HG03280 (cell line): Measurements from ENCODE around the gene PFKL.

Experiments used
- ATAC-seq: cut with Tn5 transposase; IDR thresholded peaks from one replicate; pipeline ENCODE4 v1.9.1; 2021; ENCODE audit warnings: mild to moderate bottlenecking, moderate library complexity; ENCODE audit not compliant: unreplicated experiment

Gene PFKL

DNA sequence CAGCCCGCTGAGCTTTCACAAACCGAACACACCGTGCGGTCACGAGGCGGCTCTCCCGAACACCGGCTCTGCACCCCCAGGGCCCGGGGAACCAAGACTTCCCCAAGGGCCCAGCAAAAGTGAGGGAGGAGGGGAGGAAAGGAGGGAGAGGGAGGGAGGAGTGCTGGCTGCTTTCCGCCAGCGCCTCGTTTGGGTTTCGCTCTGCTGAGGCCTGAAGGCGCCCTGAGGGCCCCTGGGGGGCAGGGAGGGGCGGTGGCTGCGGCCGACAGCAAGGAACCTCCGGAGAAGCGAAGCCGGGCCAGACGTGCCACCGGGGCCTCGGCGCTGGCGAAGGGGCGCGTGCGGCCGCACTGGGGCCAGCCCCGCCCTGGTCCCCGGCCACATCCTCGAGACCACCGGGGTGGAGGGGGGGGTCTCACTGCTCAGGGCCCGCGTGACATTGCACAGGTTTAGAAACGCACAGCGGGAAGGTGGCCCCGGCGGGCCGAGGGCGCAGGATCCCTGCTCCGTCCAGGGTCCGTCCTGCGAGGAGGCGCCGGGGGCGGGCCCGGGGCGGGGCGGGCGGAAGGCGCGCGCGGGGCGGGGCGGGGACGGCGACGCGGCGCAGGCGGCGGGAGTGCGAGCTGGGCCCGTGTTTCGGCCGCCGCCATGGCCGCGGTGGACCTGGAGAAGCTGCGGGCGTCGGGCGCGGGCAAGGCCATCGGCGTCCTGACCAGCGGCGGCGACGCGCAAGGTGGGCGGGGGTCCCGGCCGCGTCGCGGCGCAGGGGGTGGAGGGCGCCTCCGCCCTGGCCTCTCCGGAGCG lies at the start of gene PFKL:
PFKL (plus strand) TSS at position 596 of the 804 bp plus-strand sequence; CDS start at position 649, 53 bp downstream.
- peak; percentile 51 for ATAC-seq

GRCh38 chr21:44253832-44254710 lies 45.8 kb upstream of the PFKL start:
- ATAC-seq, result no peak

DNA sequence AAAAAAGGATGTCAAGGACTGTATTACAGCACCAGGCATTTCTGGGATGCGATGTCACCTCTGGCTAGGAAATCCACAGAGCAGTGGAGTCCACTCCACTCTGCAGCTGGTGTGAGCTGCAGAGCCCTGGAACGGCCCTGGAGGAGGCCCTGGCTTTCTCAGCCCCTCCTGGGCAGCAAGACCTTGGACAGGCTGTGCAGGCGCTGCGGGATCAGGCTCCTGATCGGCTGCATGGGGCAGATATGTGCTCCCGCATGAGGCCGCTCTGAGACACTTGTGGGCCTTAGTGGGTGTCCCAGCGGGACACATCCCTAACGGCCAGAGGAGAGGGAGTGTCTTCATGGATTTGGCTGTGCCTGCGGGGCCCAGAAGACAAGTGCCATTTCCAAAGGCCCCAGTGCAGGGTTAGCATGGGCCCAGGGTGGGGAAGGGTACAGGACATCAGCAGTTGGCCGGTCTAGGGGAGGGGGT lies 44.3 kb upstream of the PFKL start:
- no peak for ATAC-seq

DNA sequence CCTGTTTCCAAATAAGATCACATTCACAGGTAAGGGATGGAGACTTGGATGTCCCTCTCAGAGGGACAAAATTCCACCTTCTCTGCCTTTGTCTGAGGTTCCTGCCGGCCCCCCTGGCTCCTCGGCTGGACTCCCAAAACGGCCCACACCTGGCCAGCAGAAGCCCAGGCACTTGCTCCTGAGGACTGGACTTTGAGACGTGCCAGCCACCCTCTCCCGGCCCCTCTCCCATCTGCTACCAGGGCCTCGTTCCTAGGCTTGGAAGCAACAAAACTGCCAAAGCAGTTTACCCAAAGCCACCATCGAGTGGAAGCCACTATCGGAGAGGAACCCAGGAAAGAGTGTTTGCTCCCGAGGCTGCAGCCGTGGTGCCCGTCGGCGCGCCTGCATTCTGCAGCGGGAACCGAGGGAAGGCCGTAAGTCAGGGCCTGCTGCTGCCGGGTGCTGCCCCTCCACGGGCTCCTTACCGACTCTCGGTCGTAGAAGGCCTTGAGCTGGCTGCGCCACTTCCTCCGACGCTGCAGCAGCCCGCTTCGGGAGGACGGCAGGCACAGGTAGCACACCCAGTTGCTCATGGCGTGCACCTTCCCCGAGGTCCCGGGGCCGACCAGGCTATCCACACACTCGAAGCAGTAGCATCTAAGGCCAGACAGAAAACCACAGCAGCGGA lies 41.7 kb upstream of the PFKL start:
- no peak for ATAC-seq

GRCh38 chr21:44259082-44259705 lies 40.7 kb upstream of the PFKL start:
- no peak for ATAC-seq

- ATAC-seq, result no peak
Measured at GRCh38 chr21:44260066-44260465, 39.8 kb upstream of the PFKL start.

GRCh38 chr21:44260791-44261631 lies 38.8 kb upstream of the PFKL start:
- ATAC-seq, result no peak

DNA sequence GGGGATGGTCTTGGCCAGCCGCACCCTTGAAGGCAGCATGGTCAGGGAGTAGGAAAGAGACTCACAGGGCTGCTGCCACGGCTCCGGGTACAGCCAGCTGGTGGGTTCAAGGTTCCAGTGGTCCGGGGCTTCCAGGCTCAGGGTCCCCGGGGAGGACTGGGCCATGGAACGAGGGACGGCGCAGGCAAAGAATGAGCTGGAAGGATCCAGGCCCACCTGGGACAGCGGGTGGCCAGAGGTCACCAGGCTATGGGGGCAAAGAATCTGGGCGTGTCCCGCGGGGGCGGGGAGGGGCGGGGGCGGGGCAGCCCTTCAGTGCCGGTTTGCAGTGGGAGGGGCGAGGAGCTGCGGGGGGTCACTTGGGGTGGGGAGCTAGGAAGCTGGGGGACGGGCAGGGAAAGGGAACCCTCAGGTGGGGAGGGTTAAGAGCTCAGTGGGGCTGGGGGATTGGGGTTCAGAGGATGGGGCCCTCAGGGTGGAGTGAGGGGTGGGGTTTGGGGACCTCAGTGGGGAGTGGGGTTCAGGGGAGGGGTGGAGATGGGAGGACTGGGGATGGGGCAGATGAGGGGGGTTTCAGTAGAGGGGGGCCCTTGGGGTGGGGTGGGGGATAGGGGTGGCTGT lies 38.1 kb upstream of the PFKL start, which contains the start of gene DNMT3L:
DNMT3L (minus strand) TSS at position 223 of the 621 bp plus-strand sequence. CDS start 638 bp downstream, outside the sequence.
- ATAC-seq, result no peak

- ATAC-seq, result no peak
Measured at GRCh38 chr21:44262338-44263056, 37.4 kb upstream of the PFKL start.

DNA sequence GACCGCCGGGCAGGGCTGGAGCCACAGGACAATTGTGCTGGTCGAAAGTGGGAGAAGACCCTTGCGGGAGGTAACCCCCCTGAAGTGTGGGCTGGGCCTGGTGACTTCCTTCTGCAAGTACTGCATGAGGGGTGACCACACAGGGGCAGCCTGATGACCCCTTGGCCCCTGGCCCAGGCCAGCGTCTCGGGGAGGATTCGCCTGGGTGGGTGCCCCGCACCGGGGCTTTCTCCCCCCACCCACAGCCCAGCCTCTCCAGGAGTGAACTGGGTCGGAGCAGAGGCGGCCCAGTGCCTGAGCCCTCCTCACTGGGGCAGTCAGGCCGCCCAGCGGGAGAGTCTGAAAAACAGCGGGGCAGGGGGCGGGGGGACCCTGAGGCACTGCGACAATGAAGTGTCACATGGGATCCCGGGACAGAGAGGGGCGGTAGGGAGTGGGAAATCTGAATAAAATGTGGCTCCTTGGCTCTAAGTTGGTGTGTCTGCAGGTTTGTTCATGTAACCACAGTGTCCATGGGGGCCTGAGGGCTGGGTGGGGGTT lies 36.6 kb upstream of the PFKL start:
- no peak for ATAC-seq

DNA sequence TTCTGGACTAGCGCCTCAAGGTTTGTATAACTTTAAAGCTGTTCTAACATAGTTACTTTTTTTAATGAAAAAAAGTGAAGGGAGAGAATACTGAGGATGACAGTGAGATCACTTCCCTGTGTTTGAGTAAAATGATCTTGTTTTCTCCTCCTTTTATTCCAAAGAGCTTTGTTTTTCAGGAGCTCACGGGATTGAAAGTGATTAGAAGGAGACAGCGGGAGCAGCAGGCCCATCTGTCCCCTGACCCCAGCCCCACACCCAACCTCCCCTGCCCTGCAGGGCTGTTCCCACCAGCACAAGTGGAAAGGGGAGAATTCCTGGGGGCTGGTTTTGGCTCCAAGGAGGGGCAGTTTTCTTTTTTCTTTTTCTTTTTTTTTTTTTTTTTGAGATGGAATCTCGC lies 36.1 kb upstream of the PFKL start:
- ATAC-seq, result no peak

- ATAC-seq, result no peak
Measured at GRCh38 chr21:44265734-44266270, 34.1 kb upstream of the PFKL start.

DNA sequence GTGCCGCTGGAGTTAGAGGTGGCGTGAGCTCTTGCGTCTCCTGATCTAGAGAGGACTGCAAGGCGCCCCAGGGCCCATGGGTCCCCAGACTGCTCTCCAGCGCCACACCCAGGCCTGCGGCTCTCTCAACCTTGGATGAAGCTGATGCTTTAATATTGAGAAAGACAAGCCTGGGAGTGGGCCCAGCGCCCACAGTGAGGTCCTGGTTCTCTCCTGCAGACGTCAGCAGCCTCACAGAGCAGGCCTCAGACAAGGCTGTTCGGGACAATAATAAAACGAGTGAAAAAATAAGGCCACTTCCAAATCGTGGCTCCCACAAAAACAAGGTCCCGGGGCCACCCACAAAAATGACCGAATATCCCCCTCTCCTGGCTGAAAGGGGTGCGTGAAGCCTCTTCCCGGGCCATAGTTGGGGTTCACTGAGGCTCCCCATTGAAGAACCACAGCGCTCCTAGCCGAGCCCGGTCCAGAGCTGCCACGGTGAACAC lies 32.2 kb upstream of the PFKL start:
- ATAC-seq, result no peak

- no peak for ATAC-seq
Measured at GRCh38 chr21:44269090-44269489, 30.8 kb upstream of the PFKL start.

DNA sequence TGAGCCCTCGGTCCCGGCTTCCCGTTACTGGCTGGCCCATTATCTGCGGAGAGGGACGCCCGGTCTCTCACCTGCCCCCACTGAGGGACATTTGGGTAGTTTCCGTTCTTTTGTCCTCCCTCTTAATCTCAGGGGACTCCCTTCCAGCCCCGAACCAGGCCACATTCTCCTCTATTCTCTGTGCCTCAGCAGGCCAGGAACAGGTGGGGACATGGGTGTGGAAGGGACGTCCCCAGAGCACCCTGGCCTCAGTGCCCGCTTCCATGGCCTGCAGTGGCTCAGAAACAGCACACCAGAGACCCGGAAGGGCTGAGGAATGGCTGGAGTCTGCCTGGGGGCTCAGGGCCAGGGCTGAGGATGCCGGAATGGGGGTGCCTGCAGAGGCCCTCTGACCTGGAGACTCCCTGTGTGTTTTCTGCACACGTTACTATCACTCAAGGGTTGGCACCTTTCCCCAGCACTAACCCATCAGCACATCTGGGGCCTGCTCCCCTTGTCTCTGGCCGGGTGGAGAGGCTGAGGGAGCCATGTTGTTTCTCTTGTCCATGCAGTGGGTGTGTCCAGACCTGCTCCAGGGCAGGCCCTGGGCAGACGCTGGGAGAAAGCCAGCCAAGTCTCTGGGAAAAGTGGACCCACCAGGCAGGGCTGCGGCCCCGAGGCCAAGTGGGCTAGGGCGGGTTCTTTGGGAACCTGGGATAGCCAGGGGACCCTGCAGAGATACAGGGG lies 28.1 kb upstream of the PFKL start:
- no peak for ATAC-seq

- no peak for ATAC-seq
Measured at GRCh38 chr21:44272284-44272858, 27.5 kb upstream of the PFKL start.

- no peak for ATAC-seq
Measured at GRCh38 chr21:44273046-44273445, 26.8 kb upstream of the PFKL start.
